HepG2 (cell line): ENCODE measurements around the gene NUDT8. TPM values are rescaled to one million over a fixed set of nuclear protein-coding genes. Genes with fewer than 3 reads are reported as not detected.

Source experiments
- ATF7-NPFF ChIP-seq: sonication (generic); formaldehyde crosslinking; IDR thresholded peaks from 2 replicates; pipeline ENCODE4 v1.8.1; 2023; ENCODE audit warnings: mild to moderate bottlenecking, low read depth, missing genetic modification reagents, moderate library complexity
- CHD4 ChIP-seq: fragments of 200-600 bp; sonication (generic); IDR thresholded peaks from 2 replicates; pipeline ENCODE4 v1.7.0; 2017; ENCODE audit warnings: mild to moderate bottlenecking, low read length, borderline replicate concordance
- FOXC1 ChIP-seq: sonication (generic); formaldehyde crosslinking; IDR thresholded peaks from 2 replicates; pipeline ENCODE4 v1.8.0; 2022; ENCODE audit warnings: mild to moderate bottlenecking, missing genetic modification reagents, borderline replicate concordance
- FOXK2 ChIP-seq: fragments of 450-650 bp; IDR thresholded peaks from 2 replicates; pipeline ENCODE4 v1.6.1; 2016
- HNRNPL ChIP-seq: fragments of 200-400 bp; formaldehyde crosslinking; IDR thresholded peaks from 2 replicates; pipeline ENCODE4 v1.6.1; 2017; ENCODE audit warnings: mild to moderate bottlenecking, low read depth, low read length
- MED13 ChIP-seq: sonication (generic); formaldehyde crosslinking; IDR thresholded peaks from 2 replicates; pipeline ENCODE4 v1.5.0; 2020; ENCODE audit warnings: missing genetic modification reagents
- NBN ChIP-seq: fragments of 450-650 bp; conservative IDR thresholded peaks from 2 replicates; pipeline ENCODE4 v1.6.1; 2017
- NCOA5 ChIP-seq: sonication (generic); formaldehyde crosslinking; IDR thresholded peaks from 2 replicates; pipeline ENCODE4 v1.4.0; 2020; ENCODE audit warnings: missing genetic modification reagents
- NPAS2 ChIP-seq: sonication (generic); formaldehyde crosslinking; IDR thresholded peaks from 2 replicates; pipeline ENCODE4 v1.8.0; 2022; ENCODE audit warnings: mild to moderate bottlenecking, missing genetic modification reagents, borderline replicate concordance
- NR2C2 ChIP-seq: sonication (generic); formaldehyde crosslinking; IDR thresholded peaks from 2 replicates; pipeline ENCODE4 v1.4.0; 2020; ENCODE audit warnings: missing genetic modification reagents, mild to moderate bottlenecking, moderate library complexity, borderline replicate concordance
- RBM39 ChIP-seq: fragments of 200-400 bp; formaldehyde crosslinking; IDR thresholded peaks from one replicate; pipeline ENCODE4 v1.6.1; 2018; ENCODE audit warnings: antibody characterized with exemption, mild to moderate bottlenecking, low read depth, low read length; ENCODE audit not compliant: poor library complexity, severe bottlenecking
- RFX1 ChIP-seq: fragments of 450-650 bp; IDR thresholded peaks from 2 replicates; pipeline ENCODE4 v1.6.1; 2017
- TP53 ChIP-seq: sonication (generic); formaldehyde crosslinking; conservative IDR thresholded peaks from 2 replicates; pipeline ENCODE4 v1.4.0; 2020; ENCODE audit warnings: missing genetic modification reagents
- ZNF589 ChIP-seq: sonication (generic); formaldehyde crosslinking; conservative IDR thresholded peaks from 2 replicates; pipeline ENCODE4 v1.8.0; 2022; ENCODE audit warnings: mild to moderate bottlenecking, moderate library complexity, missing genetic modification reagents
- ZNF678 ChIP-seq: sonication (generic); formaldehyde crosslinking; IDR thresholded peaks from 2 replicates; pipeline ENCODE4 v1.4.0; 2020; ENCODE audit warnings: mild to moderate bottlenecking, missing genetic modification reagents
- ZNF687 ChIP-seq: sonication (generic); formaldehyde crosslinking; IDR thresholded peaks from 2 replicates; pipeline ENCODE4 v1.5.1; 2020; ENCODE audit warnings: mild to moderate bottlenecking, missing genetic modification reagents, moderate library complexity
- ZNF782 ChIP-seq: sonication (generic); formaldehyde crosslinking; IDR thresholded peaks from 2 replicates; pipeline ENCODE4 v1.4.0; 2020; ENCODE audit warnings: missing genetic modification reagents, mild to moderate bottlenecking, borderline replicate concordance
- ZNF792 ChIP-seq: IDR thresholded peaks from 2 replicates; pipeline ENCODE4 v1.6.1; 2016
- polyA plus RNA-seq, 8 experiments: library from polyadenylated mRNA; depleted of rRNA in 3 of 8; stranded (reverse) in 7 of 8; unstranded in 1 of 8; fragments of >200 nt; fragmentation: Illumina TruSeq in 4 of 8; extraction: Trizol in 4 of 8; gene quantifications; 2 replicates each; pipeline versions ENCODE4 v1.2.1 to v1.2.3, GENCODE V29; 2011 to 2016; ENCODE audit warnings: low read depth in 4 of 8, missing spikeins in 1 of 8, mixed read lengths in 1 of 8; ENCODE audit not compliant: insufficient read depth in 1 of 8
- total RNA-seq, 5 experiments: library from RNA; depleted of rRNA; stranded (reverse); fragments of >200 nt; fragmentation: Illumina TruSeq; extraction: Trizol; gene quantifications; 2 replicates each; pipeline ENCODE4 v1.2.3, GENCODE V29; 2016; ENCODE audit warnings: low read depth in 1 of 5
- TF ChIP-seq, protein P1 (sequence below): sonication (generic); formaldehyde crosslinking; IDR thresholded peaks from 2 replicates; pipeline ENCODE4 v1.4.0; 2020; ENCODE audit warnings: missing genetic modification reagents

NUDT8 gene
- total and polyA plus RNA-seq, 2 of the 13 experiments (the other 11 are each of a cell fraction or from before 2014, with no cell fraction given), result 6.7 to 25.8 TPM

GRCh38 chr11:67629386-67630227 lies at the start of gene NUDT8 (continued):
- TF ChIP-seq ZNF687 (CRISPR knock-in tag), result peak; percentile 97
- peak; percentile 73; the same call in 1 of the 2 replicates for TF ChIP-seq CHD4
- TF ChIP-seq ZNF792 (CRISPR knock-in tag), result peak; percentile 72; the same call in 1 of the 2 replicates
- peak; percentile 49 for TF ChIP-seq RBM39
- TF ChIP-seq NR2C2 (CRISPR knock-in tag), result 0 out of 2 replicates have a peak, but pooled peaks have one; percentile 24
- TF ChIP-seq ZNF678 (CRISPR knock-in tag), result peak; percentile 85; the same call in 1 of the 2 replicates
- no peak; the same call in 1 of the 2 replicates for TF ChIP-seq FOXC1 (CRISPR knock-in tag)
- TF ChIP-seq NPAS2, result no peak
- TF ChIP-seq ATF7-NPFF (CRISPR knock-in tag), result peak; percentile 56
- TF ChIP-seq RFX1, result no peak
- no peak for TF ChIP-seq NCOA5 (CRISPR knock-in tag)
- no peak for TF ChIP-seq NBN
- TF ChIP-seq, protein P1, sequence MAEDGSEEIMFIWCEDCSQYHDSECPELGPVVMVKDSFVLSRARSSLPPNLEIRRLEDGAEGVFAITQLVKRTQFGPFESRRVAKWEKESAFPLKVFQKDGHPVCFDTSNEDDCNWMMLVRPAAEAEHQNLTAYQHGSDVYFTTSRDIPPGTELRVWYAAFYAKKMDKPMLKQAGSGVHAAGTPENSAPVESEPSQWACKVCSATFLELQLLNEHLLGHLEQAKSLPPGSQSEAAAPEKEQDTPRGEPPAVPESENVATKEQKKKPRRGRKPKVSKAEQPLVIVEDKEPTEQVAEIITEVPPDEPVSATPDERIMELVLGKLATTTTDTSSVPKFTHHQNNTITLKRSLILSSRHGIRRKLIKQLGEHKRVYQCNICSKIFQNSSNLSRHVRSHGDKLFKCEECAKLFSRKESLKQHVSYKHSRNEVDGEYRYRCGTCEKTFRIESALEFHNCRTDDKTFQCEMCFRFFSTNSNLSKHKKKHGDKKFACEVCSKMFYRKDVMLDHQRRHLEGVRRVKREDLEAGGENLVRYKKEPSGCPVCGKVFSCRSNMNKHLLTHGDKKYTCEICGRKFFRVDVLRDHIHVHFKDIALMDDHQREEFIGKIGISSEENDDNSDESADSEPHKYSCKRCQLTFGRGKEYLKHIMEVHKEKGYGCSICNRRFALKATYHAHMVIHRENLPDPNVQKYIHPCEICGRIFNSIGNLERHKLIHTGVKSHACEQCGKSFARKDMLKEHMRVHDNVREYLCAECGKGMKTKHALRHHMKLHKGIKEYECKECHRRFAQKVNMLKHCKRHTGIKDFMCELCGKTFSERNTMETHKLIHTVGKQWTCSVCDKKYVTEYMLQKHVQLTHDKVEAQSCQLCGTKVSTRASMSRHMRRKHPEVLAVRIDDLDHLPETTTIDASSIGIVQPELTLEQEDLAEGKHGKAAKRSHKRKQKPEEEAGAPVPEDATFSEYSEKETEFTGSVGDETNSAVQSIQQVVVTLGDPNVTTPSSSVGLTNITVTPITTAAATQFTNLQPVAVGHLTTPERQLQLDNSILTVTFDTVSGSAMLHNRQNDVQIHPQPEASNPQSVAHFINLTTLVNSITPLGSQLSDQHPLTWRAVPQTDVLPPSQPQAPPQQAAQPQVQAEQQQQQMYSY (CRISPR knock-in tag), result no peak
- no peak for TF ChIP-seq ZNF589 (CRISPR knock-in tag)
- TF ChIP-seq HNRNPL, result 0 out of 2 replicates have a peak, but pooled peaks have one; percentile 7
- TF ChIP-seq FOXK2, result no peak
- TF ChIP-seq MED13, result peak; percentile 54; the same call in 1 of the 2 replicates
- TF ChIP-seq TP53 (CRISPR knock-in tag), result no peak
- peak; percentile 56; the same call in 1 of the 2 replicates for TF ChIP-seq ZNF782 (CRISPR knock-in tag)
